MM.1S (cell line): Measurements from ENCODE around the gene SLC35G3.

Experiments used
- EZH2 ChIP-seq: fragments of 300-600 bp; sonication (generic); optimal IDR thresholded peaks from 2 replicates; pipeline ENCODE3; 2017; ENCODE audit warnings: low read depth, mild to moderate bottlenecking, antibody characterized with exemption, low read length, mixed read lengths
- EZH2phosphoT487 ChIP-seq: fragments of 300-600 bp; sonication (generic); IDR thresholded peaks from 2 replicates; pipeline ENCODE4 v1.6.1; 2018; ENCODE audit warnings: antibody characterized with exemption, low read length
- TF ChIP-seq, protein P1 (sequence below): fragments of 300-600 bp; sonication (generic); IDR thresholded peaks from 2 replicates; pipeline ENCODE4 v1.5.1; 2016; ENCODE audit warnings: antibody characterized with exemption, low read length, mixed read lengths

- TF ChIP-seq, protein P1, sequence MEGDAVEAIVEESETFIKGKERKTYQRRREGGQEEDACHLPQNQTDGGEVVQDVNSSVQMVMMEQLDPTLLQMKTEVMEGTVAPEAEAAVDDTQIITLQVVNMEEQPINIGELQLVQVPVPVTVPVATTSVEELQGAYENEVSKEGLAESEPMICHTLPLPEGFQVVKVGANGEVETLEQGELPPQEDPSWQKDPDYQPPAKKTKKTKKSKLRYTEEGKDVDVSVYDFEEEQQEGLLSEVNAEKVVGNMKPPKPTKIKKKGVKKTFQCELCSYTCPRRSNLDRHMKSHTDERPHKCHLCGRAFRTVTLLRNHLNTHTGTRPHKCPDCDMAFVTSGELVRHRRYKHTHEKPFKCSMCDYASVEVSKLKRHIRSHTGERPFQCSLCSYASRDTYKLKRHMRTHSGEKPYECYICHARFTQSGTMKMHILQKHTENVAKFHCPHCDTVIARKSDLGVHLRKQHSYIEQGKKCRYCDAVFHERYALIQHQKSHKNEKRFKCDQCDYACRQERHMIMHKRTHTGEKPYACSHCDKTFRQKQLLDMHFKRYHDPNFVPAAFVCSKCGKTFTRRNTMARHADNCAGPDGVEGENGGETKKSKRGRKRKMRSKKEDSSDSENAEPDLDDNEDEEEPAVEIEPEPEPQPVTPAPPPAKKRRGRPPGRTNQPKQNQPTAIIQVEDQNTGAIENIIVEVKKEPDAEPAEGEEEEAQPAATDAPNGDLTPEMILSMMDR: no peak
- TF ChIP-seq EZH2 (no peak), EZH2phosphoT487 (no peak)
Measured at GRCh38 chr17:35238821-35239220, 44.6 kb upstream of the SLC35G3 start.
